Measurements from ENCODE around the gene TUSC2. TPM values are rescaled to one million over a fixed set of nuclear protein-coding genes. Genes with fewer than 3 reads are reported as not detected.
A peak's percentile ranks its signal among the peaks of the same experiment; 100 is the strongest.

TUSC2 gene
- total and polyA plus RNA-seq, 8 donors, result 10.2 to 21.8 (median 17.4) TPM

GRCh38 chr3:50358355-50358910, 30.4 kb upstream of the TUSC2 start:
- peak in 3 of 4 donors; percentile 1 to 2 (median 1) for ATAC-seq
- no peaks in the 10 kb centered on the region for H3K9me3 ChIP-seq
- peaks cover 14 to 33% (median 25%) of the 10 kb centered on the region in 3 donors for H3K4me1 ChIP-seq
- DNase-seq, result peak in 2 of 6 donors; percentile 50 to 56
- H3K36me3 ChIP-seq, result peaks cover 3 to 20% (median 8%) of the 10 kb centered on the region in 3 donors
- peak overlapping the region; percentile 44 to 85 (median 74) for H3K27ac ChIP-seq
- TF ChIP-seq CTCF (IDR thresholded peaks at IDR 0.05), result no peak
- no peaks in the 10 kb centered on the region for H3K27me3 ChIP-seq
- intact Hi-C loops (cut with DNase I), result no loop called here
- 18 to 25% methylated on average over 24 of the region's 24 CpGs for WGBS, 2 donors
- H3K4me3 ChIP-seq, result peak overlapping the region; percentile 64 to 89 (median 82)
- no peak for FAIRE-seq

- no peak for DNase-seq
- peaks cover 14 to 41% (median 29%) of the 10 kb centered on the region in 3 donors for H3K4me1 ChIP-seq
- peaks cover 3 to 24% (median 8%) of the 10 kb centered on the region in 3 donors for H3K36me3 ChIP-seq
- no peaks in the 10 kb centered on the region for H3K27me3 ChIP-seq
- intact Hi-C loops (cut with DNase I), result no loop called here
- TF ChIP-seq CTCF (IDR thresholded peaks at IDR 0.05), result no peak
- H3K4me3 ChIP-seq, result peak overlapping the region in 3 of 4 donors; percentile 64 to 89 (median 86)
- no peak for FAIRE-seq
- H3K9me3 ChIP-seq, result no peaks in the 10 kb centered on the region
- no peak overlapping the region for H3K27ac ChIP-seq
- 54 to 65% methylated on average over 1 of the region's 1 CpG for WGBS, 2 donors
- ATAC-seq, result no peak
These were observed 29.5 kb upstream of the TUSC2 start for GRCh38 chr3:50357481-50357880.

DNA sequence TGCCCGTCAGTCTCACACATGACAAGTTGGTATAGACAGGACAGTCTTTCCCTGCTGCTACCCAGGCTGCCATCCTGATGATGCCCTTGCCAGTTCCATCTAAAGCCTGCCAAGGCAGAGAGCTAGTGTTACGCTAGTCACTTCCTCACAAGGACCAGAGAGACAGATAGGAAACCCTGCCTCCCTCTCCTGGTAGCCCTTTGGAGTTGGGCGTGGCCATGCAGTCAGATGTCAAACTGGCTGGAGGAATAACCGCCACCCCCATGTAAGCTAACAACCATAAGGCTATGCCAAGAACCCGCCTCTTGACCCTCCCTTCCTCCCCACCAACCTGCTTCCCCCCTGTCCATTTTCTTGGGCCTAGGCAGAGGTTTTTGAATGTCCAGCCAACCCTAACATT, 28.5 kb upstream of the TUSC2 start:
- WGBS, 2 donors, result 26 to 39% methylated on average over 5 of the region's 5 CpGs
- ATAC-seq, result peak in 2 of 4 donors; percentile 4
- peak overlapping the region in 2 of 4 donors; percentile 64 to 86 for H3K4me3 ChIP-seq

GRCh38 chr3:50355829-50356552, 28.0 kb upstream of the TUSC2 start:
- H3K4me1 ChIP-seq, result peaks cover 14 to 53% (median 29%) of the 10 kb centered on the region in 3 donors
- H3K9me3 ChIP-seq, result no peaks in the 10 kb centered on the region
- ATAC-seq (no peak), FAIRE-seq (no peak), DNase-seq (peak in 1 of 6 donors; percentile 46)
- WGBS, 2 donors, result 49 to 50% methylated on average over 5 of the region's 5 CpGs
- no peak for TF ChIP-seq CTCF (IDR thresholded peaks at IDR 0.05)
- no peaks in the 10 kb centered on the region for H3K27me3 ChIP-seq
- intact Hi-C loops (cut with DNase I), result no loop called here
- H3K27ac ChIP-seq, result no peak overlapping the region
- H3K36me3 ChIP-seq, result peaks cover 3 to 24% (median 8%) of the 10 kb centered on the region in 3 donors
- peak overlapping the region in 1 of 4 donors; percentile 86 for H3K4me3 ChIP-seq

More for the DNA sequence above, 28.5 kb upstream of the TUSC2 start:
- Histone ChIP-seq H3K36me3 (peaks cover 3 to 24% (median 8%) of the 10 kb centered on the region in 3 donors), H3K4me1 (peaks cover 14 to 51% (median 29%) of the 10 kb centered on the region in 3 donors), H3K9me3 (no peaks in the 10 kb centered on the region), H3K27ac (no peak overlapping the region), H3K27me3 (no peaks in the 10 kb centered on the region)
- FAIRE-seq (no peak), DNase-seq (peak in 3 of 6 donors; percentile 44 to 59 (median 53))
- TF ChIP-seq CTCF (IDR thresholded peaks at IDR 0.05), result no peak
- intact Hi-C loops (cut with DNase I), result no loop called here

Measured in pancreas (tissue), 10 donors.